Ishikawa (cell line): ENCODE results near the gene PTPRN2.

Source experiments
- CEBPB ChIP-seq: IDR thresholded peaks from 2 replicates; pipeline ENCODE4 v1.6.1; 2012
- CREB1 ChIP-seq: IDR thresholded peaks from 2 replicates; pipeline ENCODE4 v1.6.1; 2012; ENCODE audit warnings: low read depth
- EGR1 ChIP-seq: IDR thresholded peaks from 2 replicates; pipeline ENCODE4 v1.6.1; 2012
- EP300 ChIP-seq: IDR thresholded peaks from 2 replicates; pipeline ENCODE4 v1.6.1; 2012; ENCODE audit warnings: borderline replicate concordance
- FOXM1 ChIP-seq: IDR thresholded peaks from 2 replicates; pipeline ENCODE4 v1.6.1; 2012; ENCODE audit warnings: low read depth, borderline replicate concordance
- MAX ChIP-seq: IDR thresholded peaks from 2 replicates; pipeline ENCODE4 v1.6.1; 2012
- NFIC ChIP-seq: IDR thresholded peaks from 2 replicates; pipeline ENCODE4 v1.6.1; 2012
- RAD21 ChIP-seq: IDR thresholded peaks from 2 replicates; pipeline ENCODE4 v1.6.1; 2012; ENCODE audit warnings: low read depth
- REST ChIP-seq: IDR thresholded peaks from 2 replicates; pipeline ENCODE4 v1.6.1; 2012; ENCODE audit warnings: low read depth, mild to moderate bottlenecking
- TAF1 ChIP-seq: IDR thresholded peaks from 2 replicates; pipeline ENCODE4 v1.6.1; 2012; ENCODE audit warnings: low read depth, mild to moderate bottlenecking
- TCF12 ChIP-seq: IDR thresholded peaks from 2 replicates; pipeline ENCODE4 v1.6.1; 2012; ENCODE audit warnings: low read depth
- TEAD4 ChIP-seq: IDR thresholded peaks from 2 replicates; pipeline ENCODE4 v1.6.1; 2012
- USF1 ChIP-seq: IDR thresholded peaks from 2 replicates; pipeline ENCODE4 v1.6.1; 2012
- YY1 ChIP-seq: IDR thresholded peaks from 2 replicates; pipeline ENCODE4 v1.6.1; 2012; ENCODE audit warnings: low read depth
- ZBTB7A ChIP-seq: IDR thresholded peaks from 2 replicates; pipeline ENCODE4 v1.6.1; 2012; ENCODE audit warnings: low read depth

The PTPRN2 gene

GRCh38 chr7:158494162-158494586 is 93.4 kb downstream of the PTPRN2 start:
- TF ChIP-seq EGR1: no peak
- TF ChIP-seq TCF12: no peak
- no peak for TF ChIP-seq TEAD4
- TF ChIP-seq RAD21: peak; percentile 60
- no peak for TF ChIP-seq CREB1
- 0 out of 2 replicates have a peak, but pooled peaks have one; percentile 21 for TF ChIP-seq USF1
- no peak for TF ChIP-seq FOXM1
- no peak for TF ChIP-seq YY1

- TF ChIP-seq NFIC: no peak
- TF ChIP-seq MAX: no peak
- TF ChIP-seq USF1: no peak
- TF ChIP-seq CREB1: no peak
- TF ChIP-seq TCF12: no peak
- no peak for TF ChIP-seq CEBPB
- no peak for TF ChIP-seq ZBTB7A
- no peak for TF ChIP-seq REST
- no peak for TF ChIP-seq RAD21
- TF ChIP-seq TEAD4: no peak
Observed at GRCh38 chr7:158492367-158492764, 95.3 kb downstream of the PTPRN2 start.

GRCh38 chr7:158491094-158491493 is 96.5 kb downstream of the PTPRN2 start:
- TF ChIP-seq TEAD4: no peak
- TF ChIP-seq TCF12: no peak
- TF ChIP-seq MAX: no peak
- no peak for TF ChIP-seq EP300
- no peak for TF ChIP-seq FOXM1
- TF ChIP-seq RAD21: no peak
- no peak for TF ChIP-seq CREB1
- TF ChIP-seq NFIC: no peak
- TF ChIP-seq USF1: no peak
- TF ChIP-seq YY1: no peak
- no peak for TF ChIP-seq ZBTB7A
- TF ChIP-seq REST: no peak
- no peak for TF ChIP-seq CEBPB
- TF ChIP-seq TAF1: no peak
- TF ChIP-seq EGR1: no peak

GRCh38 chr7:158490171-158490782 is 97.3 kb downstream of the PTPRN2 start:
- no peak for TF ChIP-seq USF1
- TF ChIP-seq MAX: no peak
- TF ChIP-seq CEBPB: no peak
- no peak for TF ChIP-seq TEAD4
- no peak for TF ChIP-seq TAF1
- no peak for TF ChIP-seq EP300
- TF ChIP-seq ZBTB7A: no peak
- TF ChIP-seq NFIC: no peak
- TF ChIP-seq CREB1: no peak
- TF ChIP-seq FOXM1: no peak
- TF ChIP-seq REST: no peak
- TF ChIP-seq YY1: no peak
- no peak for TF ChIP-seq RAD21
- TF ChIP-seq TCF12: no peak
- TF ChIP-seq EGR1: no peak
